Naive B cell (primary cell): ENCODE results near the gene DIPK2A. TPM values are rescaled to one million over a fixed set of nuclear protein-coding genes. Genes with fewer than 3 reads are reported as not detected.

ENCODE experiments used
- ATAC-seq, 2 donors: fragments of 150-1000 bp; cut with Tn5 transposase; 2 replicates each; pipeline ENCODE4 v1.10.0; 2021; ENCODE audit warnings: low read depth in 2 of 2, mild to moderate bottlenecking in 2 of 2, moderate library complexity in 2 of 2
- DNase-seq: peaks from one replicate; pipeline ENCODE4 v3.0.0; 2022
- H3K27ac Mint-ChIP-seq, 6 donors: one replicate each; pipeline ENCODE4 v1.8.0; 2020 to 2022; ENCODE audit warnings: mild to moderate bottlenecking in 6 of 6, mixed read lengths in 6 of 6, moderate library complexity in 5 of 6, inconsistent platforms in 2 of 6
- H3K27me3 Mint-ChIP-seq, 3 donors: one replicate each; pipeline ENCODE4 v1.8.0; 2021 to 2022; ENCODE audit warnings: mixed read lengths in 3 of 3, mild to moderate bottlenecking in 1 of 3
- H3K36me3 Mint-ChIP-seq, 2 donors: one replicate each; pipeline ENCODE4 v1.8.0; 2020 to 2022; ENCODE audit warnings: mixed read lengths in 2 of 2, inconsistent platforms in 1 of 2, mild to moderate bottlenecking in 1 of 2
- H3K4me1 Mint-ChIP-seq, 3 donors: one replicate each; pipeline ENCODE4 v1.8.0; 2020 to 2022; ENCODE audit warnings: mixed read lengths in 3 of 3, inconsistent platforms in 1 of 3, mild to moderate bottlenecking in 1 of 3, moderate library complexity in 1 of 3
- H3K4me3 Mint-ChIP-seq, 8 donors: one replicate each; pipeline ENCODE4 v1.8.0; 2020 to 2022; ENCODE audit warnings: mild to moderate bottlenecking in 8 of 8, mixed read lengths in 8 of 8, moderate library complexity in 8 of 8, inconsistent platforms in 2 of 8
- H3K9me3 Mint-ChIP-seq, 7 donors: one replicate each; pipeline ENCODE4 v1.8.0; 2020 to 2022; ENCODE audit warnings: mixed read lengths in 7 of 7, mild to moderate bottlenecking in 5 of 7, inconsistent platforms in 2 of 7, moderate library complexity in 1 of 7
- polyA plus RNA-seq, 6 donors: library from polyadenylated mRNA; unstranded; fragments of 300-500 nt; fragmentation: Illumina TruSeq; gene quantifications; one replicate each; pipeline ENCODE4 v1.2.3, GENCODE V29; 2021; ENCODE audit warnings: low read depth in 6 of 6

Gene DIPK2A
- polyA plus RNA-seq, 6 donors from 2014 or later: 16.5 to 34.8 (median 26.6) TPM

DNA sequence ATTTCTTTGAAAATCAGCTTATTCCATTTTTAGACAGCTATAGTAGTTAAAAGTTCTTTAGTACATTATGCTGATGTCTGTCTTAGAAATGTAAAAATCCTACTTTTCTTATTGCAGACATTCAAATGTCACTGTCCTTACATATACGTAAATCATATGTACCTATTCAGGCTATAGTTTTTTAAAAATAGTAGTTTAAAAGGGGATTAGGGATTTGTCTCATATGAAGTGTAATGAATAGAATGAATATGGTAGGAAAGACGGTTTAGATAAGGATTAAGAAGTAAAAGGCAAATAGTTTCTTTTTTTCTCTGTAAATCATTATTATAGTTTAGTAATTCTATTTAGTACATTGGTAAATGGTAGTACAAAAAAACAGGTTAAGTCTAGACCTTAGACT is 7.4 kb downstream of the DIPK2A start:
- no peak for ATAC-seq
- H3K9me3 Mint-ChIP-seq: peaks cover 0 to 3% (median 0%) of the 10 kb centered on the region in 7 donors
- H3K4me3 Mint-ChIP-seq: peak overlapping the region in 1 of 8 donors; percentile 40
- peaks cover 10% of the 10 kb centered on the region in 2 donors for H3K36me3 Mint-ChIP-seq
- no peaks in the 10 kb centered on the region for H3K27me3 Mint-ChIP-seq
- no peak overlapping the region for H3K27ac Mint-ChIP-seq
- DNase-seq: no peak
- H3K4me1 Mint-ChIP-seq: peaks cover 56 to 75% (median 64%) of the 10 kb centered on the region in 3 donors

DNA sequence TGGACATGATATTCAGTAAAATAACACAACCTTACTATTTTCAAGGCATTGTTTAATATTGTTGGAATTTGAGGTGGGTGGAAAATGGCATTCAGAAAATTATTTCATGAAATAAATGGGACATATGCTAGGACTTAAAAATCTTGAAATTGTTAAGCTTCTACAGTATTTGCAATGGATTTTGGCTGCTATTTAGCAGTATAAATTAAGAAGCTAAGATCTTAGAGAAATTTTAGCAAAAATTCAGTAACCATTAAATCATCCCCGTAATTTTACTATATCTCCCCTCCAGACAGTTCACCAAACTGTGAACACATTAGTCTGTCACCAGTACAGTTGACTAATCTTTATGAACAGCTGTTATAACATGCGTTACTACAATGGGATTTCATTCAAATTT is 8.2 kb downstream of the DIPK2A start:
- H3K9me3 Mint-ChIP-seq: peaks cover 0 to 3% (median 0%) of the 10 kb centered on the region in 7 donors
- H3K4me3 Mint-ChIP-seq: no peak overlapping the region
- H3K27me3 Mint-ChIP-seq: no peaks in the 10 kb centered on the region
- H3K4me1 Mint-ChIP-seq: peaks cover 60 to 72% (median 64%) of the 10 kb centered on the region in 3 donors
- DNase-seq (no peak), ATAC-seq (no peak)
- peaks cover 10% of the 10 kb centered on the region in 2 donors for H3K36me3 Mint-ChIP-seq
- H3K27ac Mint-ChIP-seq: no peak overlapping the region

DNA sequence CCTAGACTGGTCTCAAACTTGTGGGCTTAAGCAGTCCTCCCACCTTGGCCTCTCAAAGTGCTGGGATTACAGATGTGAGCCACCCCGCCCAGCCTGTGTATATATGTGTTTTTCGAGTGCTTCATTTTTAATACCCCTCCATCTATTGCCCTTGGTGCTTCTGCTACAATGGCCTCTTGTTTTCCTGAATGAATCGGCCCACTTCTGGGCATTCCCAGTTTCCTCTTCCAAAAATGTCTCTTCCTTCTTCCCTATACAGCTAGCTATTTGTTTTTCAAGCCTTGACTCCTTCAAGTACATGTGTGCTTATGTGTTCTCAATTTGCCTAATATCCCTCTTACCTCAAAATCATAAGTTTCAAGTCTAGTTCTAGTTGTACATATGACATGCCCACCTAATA is 16.7 kb downstream of the DIPK2A start:
- H3K27ac Mint-ChIP-seq: peak overlapping the region in 3 of 6 donors; percentile 2 to 47 (median 20)
- H3K36me3 Mint-ChIP-seq: peaks cover 4 to 19% of the 10 kb centered on the region in 2 donors
- H3K9me3 Mint-ChIP-seq: peaks cover 0 to 2% (median 0%) of the 10 kb centered on the region in 7 donors
- H3K27me3 Mint-ChIP-seq: no peaks in the 10 kb centered on the region
- no peak overlapping the region for H3K4me3 Mint-ChIP-seq
- ATAC-seq (no peak), DNase-seq (no peak)
- peaks cover 29 to 43% (median 40%) of the 10 kb centered on the region in 3 donors for H3K4me1 Mint-ChIP-seq

DNA sequence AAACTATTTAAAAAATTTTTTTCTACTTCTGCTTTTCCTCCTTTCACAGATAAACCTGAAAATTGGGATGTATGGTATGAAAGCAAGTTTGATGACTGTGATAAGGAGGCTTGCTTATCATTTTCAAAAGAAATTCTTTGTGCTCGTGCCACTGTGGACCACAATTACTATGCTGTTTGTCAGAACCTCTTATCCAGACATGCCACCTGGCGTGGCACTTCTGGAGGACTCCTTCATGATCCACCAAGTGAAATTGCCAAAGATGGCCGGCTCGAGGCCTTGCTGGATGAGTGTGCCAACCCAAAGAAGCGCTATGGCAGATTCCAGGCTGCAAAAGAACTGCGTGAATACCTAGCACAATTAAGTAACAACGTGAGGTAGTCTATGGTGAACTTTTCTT is 17.8 kb downstream of the DIPK2A start:
- H3K4me1 Mint-ChIP-seq: peaks cover 24 to 36% (median 28%) of the 10 kb centered on the region in 3 donors
- no peaks in the 10 kb centered on the region for H3K27me3 Mint-ChIP-seq
- H3K9me3 Mint-ChIP-seq: no peaks in the 10 kb centered on the region
- peak overlapping the region in 2 of 6 donors; percentile 15 to 68 for H3K27ac Mint-ChIP-seq
- H3K36me3 Mint-ChIP-seq: peaks cover 7 to 19% of the 10 kb centered on the region in 2 donors
- peak overlapping the region in 1 of 8 donors; percentile 70 for H3K4me3 Mint-ChIP-seq
- DNase-seq (no peak), ATAC-seq (no peak)

DNA sequence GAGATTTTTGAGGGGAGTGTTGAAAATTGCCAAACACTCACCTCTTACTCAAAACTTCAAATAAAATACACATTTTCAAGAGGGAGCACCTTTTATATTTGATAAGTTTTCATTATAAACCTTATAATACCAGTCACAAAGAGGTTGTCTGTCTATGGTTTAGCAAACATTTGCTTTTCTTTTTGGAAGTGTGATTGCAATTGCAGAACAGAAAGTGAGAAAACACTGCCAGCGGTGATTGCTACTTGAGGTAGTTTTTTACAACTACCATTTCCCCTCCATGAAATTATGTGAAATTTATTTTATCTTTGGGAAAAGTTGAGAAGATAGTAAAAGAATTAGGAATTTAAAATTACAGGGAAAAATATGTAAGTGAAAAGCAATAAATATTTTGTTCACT is 20.1 kb downstream of the DIPK2A start:
- H3K9me3 Mint-ChIP-seq: no peaks in the 10 kb centered on the region
- no peak for DNase-seq
- peaks cover 7 to 20% of the 10 kb centered on the region in 2 donors for H3K36me3 Mint-ChIP-seq
- no peak for ATAC-seq
- no peak overlapping the region for H3K4me3 Mint-ChIP-seq
- no peaks in the 10 kb centered on the region for H3K27me3 Mint-ChIP-seq
- H3K4me1 Mint-ChIP-seq: peaks cover 17 to 44% (median 22%) of the 10 kb centered on the region in 3 donors
- peak overlapping the region in 1 of 6 donors; percentile 36 for H3K27ac Mint-ChIP-seq

DNA sequence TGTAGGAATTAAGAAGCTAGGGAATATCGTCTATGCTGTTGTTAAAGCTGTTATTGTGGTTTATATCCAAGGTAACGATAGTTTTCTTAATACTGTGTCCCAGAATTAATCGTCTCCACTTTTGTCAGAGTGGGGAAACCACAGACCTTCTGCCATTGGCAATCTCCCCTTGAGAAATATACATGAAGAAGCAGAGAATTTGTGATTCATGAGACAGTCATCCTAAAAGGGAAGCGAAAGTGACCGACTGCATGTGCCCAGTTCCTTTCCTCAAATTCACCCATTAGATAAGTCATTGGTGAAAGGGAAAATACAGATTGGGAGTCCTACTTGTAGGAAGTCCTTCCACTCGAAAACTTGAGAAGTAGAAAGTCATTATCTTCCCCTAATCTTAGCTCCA is 26.6 kb downstream of the DIPK2A start:
- Mint-ChIP-seq H3K4me3 (no peak overlapping the region), H3K27ac (no peak overlapping the region), H3K9me3 (no peaks in the 10 kb centered on the region), H3K36me3 (peaks cover 4 to 7% of the 10 kb centered on the region in 2 donors), H3K4me1 (peaks cover 13 to 37% (median 19%) of the 10 kb centered on the region in 3 donors), H3K27me3 (no peaks in the 10 kb centered on the region)
- DNase-seq (no peak), ATAC-seq (peak; percentile 53 to 56)

DNA sequence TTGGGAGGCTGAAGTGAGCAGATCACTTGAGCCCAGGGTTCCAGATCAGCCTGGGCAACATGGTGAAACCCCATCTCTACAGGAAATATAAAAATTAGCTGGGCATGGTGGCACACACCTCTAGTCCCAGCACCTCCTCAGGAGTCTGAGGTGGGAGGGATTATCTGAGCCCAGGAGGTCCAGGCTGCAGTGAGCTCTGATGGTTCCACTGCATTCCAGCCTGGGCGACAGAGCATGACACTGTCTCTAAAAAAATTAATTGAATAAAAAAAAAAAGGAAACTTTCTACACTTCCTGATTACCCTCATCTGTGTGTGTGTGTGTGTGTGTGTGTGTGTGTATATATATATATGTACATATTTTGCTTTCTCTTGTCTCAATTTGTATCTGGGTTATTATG is 31.4 kb downstream of the DIPK2A start:
- H3K27me3 Mint-ChIP-seq: no peaks in the 10 kb centered on the region
- ATAC-seq (no peak), DNase-seq (no peak)
- H3K4me3 Mint-ChIP-seq: no peak overlapping the region
- H3K9me3 Mint-ChIP-seq: no peaks in the 10 kb centered on the region
- peaks cover 9 to 10% (median 10%) of the 10 kb centered on the region in 3 donors for H3K4me1 Mint-ChIP-seq
- no peaks in the 10 kb centered on the region for H3K36me3 Mint-ChIP-seq
- H3K27ac Mint-ChIP-seq: no peak overlapping the region

DNA sequence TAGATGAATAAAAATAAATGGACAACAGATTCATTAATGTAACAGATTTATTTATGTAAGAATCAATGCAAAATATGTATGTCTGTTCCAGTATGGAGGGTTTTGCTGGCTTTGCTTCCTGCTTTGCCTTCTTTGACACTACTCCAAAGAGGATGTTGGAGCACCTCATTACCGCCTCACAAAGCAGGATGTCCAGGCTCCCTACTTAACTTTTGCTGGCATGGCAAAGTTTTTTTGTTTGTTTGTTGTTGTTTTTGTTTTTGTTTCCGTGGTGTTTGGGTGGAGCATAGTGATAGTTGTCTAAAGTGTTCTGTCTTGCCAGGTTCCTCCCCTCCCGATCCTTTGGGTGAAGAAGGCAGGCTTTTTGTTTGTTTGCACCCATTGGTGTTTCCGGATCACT is 38.7 kb downstream of the DIPK2A start:
- Mint-ChIP-seq H3K4me1 (peaks cover 0 to 3% (median 0%) of the 10 kb centered on the region in 3 donors), H3K27me3 (no peaks in the 10 kb centered on the region), H3K9me3 (no peaks in the 10 kb centered on the region), H3K36me3 (no peaks in the 10 kb centered on the region), H3K27ac (no peak overlapping the region), H3K4me3 (no peak overlapping the region)
- DNase-seq (no peak), ATAC-seq (no peak)

DNA sequence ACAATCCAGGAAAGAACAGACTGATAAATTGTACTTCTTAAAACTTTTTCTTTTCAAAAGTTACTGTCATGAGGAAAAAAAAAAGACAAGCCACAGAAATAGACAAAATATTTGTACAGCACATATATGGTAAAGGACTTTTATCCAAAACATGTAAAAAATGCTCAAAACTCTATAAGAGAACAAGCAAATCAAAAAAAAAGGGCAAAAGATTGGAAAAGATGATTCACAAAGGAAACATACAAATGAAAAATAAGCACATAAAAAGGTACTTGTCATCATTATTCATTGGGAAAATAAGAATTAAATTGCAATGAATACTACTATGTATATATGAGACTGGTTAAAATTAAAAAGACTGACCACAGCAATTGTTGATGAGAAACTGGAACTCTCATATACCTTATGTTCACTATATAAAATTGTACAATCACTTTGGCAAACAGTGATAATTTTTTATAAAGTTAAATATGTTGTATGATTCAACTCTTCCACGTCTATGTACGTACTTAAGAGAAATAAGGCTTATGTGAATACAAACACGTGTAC is 39.7 kb downstream of the DIPK2A start:
- ATAC-seq (no peak), DNase-seq (no peak)
- Mint-ChIP-seq H3K27ac (no peak overlapping the region), H3K36me3 (no peaks in the 10 kb centered on the region), H3K27me3 (no peaks in the 10 kb centered on the region), H3K9me3 (no peaks in the 10 kb centered on the region), H3K4me1 (no peaks in the 10 kb centered on the region), H3K4me3 (no peak overlapping the region)

DNA sequence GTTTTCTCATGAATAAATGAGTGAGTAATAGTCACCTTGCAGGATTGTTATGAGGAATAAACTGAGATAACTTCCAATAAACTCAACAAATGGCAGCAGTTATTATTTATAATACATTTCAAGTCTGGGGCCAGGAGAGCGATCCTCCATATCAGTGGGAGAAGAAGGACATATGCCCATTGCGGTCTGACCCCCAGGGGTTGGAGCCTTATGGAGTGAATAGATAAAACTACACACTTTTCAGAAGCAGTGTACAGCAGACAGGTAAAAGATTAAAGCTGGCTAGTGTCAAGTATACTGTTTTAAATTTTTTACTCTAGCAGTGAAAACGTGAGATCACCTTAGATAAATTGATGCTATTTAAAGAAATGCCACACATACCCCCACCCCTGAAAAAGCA is 43.5 kb downstream of the DIPK2A start:
- no peak for DNase-seq
- ATAC-seq: no peak
- H3K4me1 Mint-ChIP-seq: no peaks in the 10 kb centered on the region

DNA sequence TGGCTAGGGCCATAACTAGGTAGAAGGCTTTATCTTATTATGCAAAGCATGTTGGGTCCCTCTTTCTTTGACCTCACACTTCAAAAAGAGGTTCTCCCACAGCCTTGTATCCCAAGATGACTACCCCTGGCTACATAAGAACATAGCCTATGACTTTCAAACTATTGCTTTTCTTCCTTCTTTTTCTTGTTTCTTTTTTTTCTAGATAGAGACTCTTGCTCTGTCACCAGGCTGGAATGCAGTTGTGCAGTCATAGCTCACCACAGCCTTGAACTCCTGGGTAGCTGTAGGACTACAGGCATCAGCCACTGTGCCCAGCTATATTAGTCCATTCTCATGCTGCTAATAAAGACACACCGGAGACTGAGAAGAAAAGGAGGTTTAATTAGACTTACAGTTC is 47.2 kb downstream of the DIPK2A start:
- Mint-ChIP-seq H3K36me3 (peaks cover 10 to 17% of the 10 kb centered on the region in 2 donors), H3K4me3 (no peak overlapping the region), H3K4me1 (peaks cover 5 to 7% (median 6%) of the 10 kb centered on the region in 3 donors), H3K27ac (no peak overlapping the region), H3K9me3 (peaks cover 5 to 28% (median 12%) of the 10 kb centered on the region in 7 donors), H3K27me3 (no peaks in the 10 kb centered on the region)
- ATAC-seq (no peak), DNase-seq (no peak)

More for the DNA sequence above, 43.5 kb downstream of the DIPK2A start:
- peaks cover 0 to 9% (median 5%) of the 10 kb centered on the region in 7 donors for H3K9me3 Mint-ChIP-seq
- no peaks in the 10 kb centered on the region for H3K27me3 Mint-ChIP-seq
- no peak overlapping the region for H3K27ac Mint-ChIP-seq
- peaks cover 4 to 9% of the 10 kb centered on the region in 2 donors for H3K36me3 Mint-ChIP-seq
- no peak overlapping the region for H3K4me3 Mint-ChIP-seq

Other genes with a start within 250 kb of the DIPK2A start
- gene SLC9A9, start 123.4 kb upstream of the DIPK2A start, polyA plus RNA-seq: 10 to 100 TPM; 16.9 to 31.5 (median 24.7) TPM